GM18505 (cell line): ENCODE data around the gene PJA1.

ENCODE experiments used
- ATAC-seq: cut with Tn5 transposase; IDR thresholded peaks from one replicate; pipeline ENCODE4 v1.9.1; 2021; ENCODE audit not compliant: unreplicated experiment
- POLR2A ChIP-seq: IDR thresholded peaks from 4 replicates; pipeline ENCODE4 v1.6.1; 2011; ENCODE audit warnings: borderline replicate concordance; ENCODE audit not compliant: insufficient read depth, insufficient read length; ENCODE audit errors: extremely low read depth

Gene PJA1, protein sequence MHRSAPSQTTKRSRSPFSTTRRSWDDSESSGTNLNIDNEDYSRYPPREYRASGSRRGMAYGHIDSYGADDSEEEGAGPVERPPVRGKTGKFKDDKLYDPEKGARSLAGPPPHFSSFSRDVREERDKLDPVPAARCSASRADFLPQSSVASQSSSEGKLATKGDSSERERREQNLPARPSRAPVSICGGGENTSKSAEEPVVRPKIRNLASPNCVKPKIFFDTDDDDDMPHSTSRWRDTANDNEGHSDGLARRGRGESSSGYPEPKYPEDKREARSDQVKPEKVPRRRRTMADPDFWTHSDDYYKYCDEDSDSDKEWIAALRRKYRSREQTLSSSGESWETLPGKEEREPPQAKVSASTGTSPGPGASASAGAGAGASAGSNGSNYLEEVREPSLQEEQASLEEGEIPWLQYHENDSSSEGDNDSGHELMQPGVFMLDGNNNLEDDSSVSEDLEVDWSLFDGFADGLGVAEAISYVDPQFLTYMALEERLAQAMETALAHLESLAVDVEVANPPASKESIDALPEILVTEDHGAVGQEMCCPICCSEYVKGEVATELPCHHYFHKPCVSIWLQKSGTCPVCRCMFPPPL

DNA sequence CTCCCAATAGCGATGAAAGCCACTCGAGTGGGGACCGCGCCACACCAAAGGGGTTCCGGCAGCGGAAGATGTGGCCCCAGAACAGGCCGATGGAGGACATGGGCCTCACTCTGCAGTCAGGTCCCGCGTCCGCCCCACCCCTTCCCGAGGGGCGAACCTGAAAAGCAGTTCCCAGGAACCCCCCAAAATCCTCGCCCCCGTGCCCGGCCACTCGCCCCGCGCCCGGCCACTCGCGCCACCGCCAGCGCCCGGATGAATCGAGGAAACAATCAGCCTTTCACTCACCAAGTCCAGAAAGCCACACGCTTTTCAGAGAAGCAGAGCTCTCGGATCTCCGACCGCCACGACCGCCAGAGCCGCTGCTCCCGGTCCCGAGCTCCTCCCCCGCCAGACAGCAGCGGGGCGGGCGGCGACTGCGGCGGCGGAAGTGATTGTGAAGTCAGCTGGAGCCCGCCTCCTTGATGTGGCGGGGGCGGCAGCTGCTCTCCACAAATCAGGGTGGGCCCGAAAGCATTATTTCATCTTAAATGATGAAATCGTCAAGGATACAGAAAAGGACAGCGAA, at the start of gene PJA1:
Gene PJA1 (minus strand): TSS at position 367 of the 565 bp plus-strand sequence. CDS start 2,380 bp downstream, outside the sequence.
- TF ChIP-seq POLR2A: peak; percentile 49
- ATAC-seq: peak; percentile 92

DNA sequence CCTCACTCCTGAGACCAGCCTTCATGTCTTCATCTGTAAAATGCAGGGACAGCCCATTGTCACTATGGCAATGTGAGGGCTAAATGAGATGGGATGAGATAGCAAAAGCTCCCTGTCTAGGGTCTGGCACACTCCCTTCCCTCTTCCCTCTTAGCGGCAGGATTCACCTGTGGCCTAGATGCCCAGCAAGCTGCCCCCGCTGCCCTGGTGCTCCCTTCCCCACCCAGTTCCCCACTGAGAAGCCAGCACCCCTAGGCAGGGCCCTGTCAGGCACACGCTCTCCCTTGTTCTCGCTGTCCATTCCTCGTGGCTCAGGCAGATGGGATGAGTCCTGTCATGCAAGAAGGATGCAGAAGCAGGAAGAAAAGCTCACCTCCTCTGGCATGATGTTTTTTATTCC, 49.2 kb upstream of the PJA1 start:
- no peak for ATAC-seq
- no peak for TF ChIP-seq POLR2A

DNA sequence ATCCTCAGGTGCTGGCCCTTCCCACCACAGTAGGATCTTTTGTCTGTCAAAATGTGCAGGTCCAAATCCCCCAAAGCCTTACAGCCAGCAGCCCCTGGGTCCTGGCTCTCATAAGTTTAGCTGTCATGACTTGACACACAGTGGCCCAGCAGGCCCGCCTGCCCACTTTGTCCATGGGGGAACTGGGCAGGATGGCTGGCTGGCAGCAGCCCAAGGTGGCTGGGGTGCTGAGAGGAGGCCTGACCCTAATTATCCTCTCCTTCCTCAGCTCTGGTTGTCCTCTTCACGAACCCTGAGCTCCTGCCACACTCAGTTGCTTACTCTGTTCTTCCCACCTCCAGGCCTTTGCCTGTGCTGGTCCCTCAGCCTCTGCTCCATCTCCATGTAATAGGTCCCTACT, 46.4 kb upstream of the PJA1 start:
- TF ChIP-seq POLR2A: no peak
- no peak for ATAC-seq

DNA sequence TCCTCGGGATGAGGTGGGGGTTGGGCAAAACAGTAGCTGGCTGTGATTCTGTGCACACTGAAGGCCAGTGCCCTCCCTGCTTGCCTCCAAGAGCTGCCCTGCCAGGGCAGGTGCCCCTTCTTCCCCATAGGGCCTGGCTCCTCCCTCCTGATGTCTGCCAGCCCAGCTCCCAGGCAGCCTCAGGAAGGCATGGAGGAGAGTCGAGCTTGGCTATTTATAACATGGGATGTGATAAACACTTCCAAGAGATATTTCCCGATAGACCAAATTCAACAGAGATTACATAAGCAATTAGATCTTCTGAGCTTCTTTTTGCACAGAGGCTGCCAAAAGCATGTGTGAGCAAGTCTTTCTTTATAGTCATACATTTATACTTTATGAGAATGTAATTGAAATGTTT, 45.3 kb upstream of the PJA1 start:
- TF ChIP-seq POLR2A: no peak
- ATAC-seq: no peak

DNA sequence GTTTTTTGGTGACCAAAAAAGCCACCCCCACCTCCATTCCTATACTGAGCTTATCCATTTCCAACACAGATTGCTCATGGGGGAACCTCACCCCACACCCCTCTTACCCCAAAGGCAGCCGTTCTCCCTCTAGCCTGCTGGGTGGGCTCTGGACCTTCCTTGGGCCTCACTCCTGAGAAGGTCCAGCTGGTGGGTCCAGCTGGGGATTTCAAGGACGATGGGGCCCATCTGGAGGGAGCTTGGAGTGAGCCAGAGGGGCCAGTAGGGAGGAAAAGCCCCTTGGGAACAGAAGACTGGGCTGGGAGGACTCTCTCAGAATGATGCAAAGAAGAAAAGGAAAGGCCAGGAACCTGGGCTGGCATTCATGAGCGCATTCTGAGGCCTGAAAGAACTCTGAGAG, 42.0 kb upstream of the PJA1 start:
- ATAC-seq: no peak
- no peak for TF ChIP-seq POLR2A

DNA sequence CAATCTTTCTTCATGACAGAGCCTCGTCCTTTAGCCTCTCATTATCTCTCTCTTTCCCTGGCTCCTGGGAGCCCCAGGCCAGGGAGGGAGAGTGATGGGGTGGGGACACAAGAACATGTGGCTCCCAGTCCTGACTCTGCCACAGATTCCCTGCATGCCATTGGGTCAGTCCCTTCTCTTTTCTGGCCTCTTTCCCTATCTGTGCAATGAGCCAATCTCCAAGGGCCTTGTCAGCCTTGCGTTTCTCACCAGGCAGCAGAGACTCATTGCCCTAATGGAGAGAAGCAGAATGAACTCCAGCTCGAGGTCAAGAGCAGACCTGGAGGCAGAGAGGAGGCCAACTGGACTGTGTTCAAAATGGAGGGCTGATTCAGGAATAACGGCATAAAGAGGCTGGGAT, 38.4 kb upstream of the PJA1 start:
- no peak for TF ChIP-seq POLR2A
- ATAC-seq: no peak

DNA sequence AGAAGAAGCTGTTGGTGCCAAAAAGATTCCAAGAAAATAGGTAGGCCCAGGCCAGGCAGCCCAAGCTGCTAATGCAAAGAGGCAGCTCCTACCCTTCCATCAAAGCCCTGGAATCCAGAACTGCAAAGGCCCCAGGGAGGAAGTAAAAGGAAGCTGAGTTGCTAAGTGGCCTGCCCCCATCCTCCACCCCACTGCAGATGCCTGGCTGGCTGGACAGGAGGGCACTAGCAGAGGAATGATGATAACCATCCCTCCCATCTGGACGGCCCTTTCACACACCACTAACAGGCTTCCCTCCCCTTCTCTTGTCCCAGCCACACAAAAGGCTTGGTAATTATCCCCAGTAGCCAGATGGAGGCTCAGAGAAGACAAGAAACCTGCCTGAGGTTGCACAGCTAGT, 32.4 kb upstream of the PJA1 start:
- TF ChIP-seq POLR2A: no peak
- no peak for ATAC-seq

DNA sequence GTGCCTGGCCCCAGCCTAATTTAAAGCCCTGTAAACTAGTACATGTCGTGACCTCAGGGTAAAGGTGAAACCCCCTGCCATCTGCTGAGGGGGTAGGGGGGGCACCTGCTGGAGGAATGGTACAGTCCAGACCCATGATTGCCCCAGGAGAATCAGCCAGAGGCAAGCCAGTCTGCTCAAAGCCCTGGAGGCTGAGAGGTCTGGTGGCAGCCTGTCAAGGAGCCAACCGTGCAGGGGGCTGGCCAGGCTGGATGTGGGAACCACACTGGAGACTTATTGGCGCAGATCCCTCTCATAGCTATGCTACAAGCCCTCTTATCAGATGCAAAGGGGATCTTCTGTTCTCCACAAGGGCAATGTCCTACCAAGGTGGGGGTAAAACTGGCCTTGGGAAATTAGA, 31.4 kb upstream of the PJA1 start:
- TF ChIP-seq POLR2A: no peak
- no peak for ATAC-seq

DNA sequence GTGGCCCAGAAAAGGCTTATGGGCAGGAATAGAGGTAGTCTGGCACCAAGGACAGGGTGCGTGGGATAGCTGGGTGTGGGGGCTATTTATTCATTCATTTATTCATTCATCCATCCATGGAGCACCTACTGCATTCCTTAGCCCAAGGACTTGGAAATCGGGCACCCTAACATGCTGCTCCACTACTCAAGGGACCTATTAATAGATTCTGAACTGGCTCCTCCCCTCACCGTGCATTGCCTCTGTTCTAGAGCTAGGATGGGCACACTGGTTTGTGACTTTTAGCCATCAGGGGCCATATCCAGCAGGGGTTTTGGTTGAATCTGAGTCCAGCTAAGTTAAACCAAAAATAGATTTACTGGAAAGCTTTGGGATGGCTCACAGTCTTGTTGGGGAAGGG, 30.6 kb upstream of the PJA1 start:
- no peak for ATAC-seq
- no peak for TF ChIP-seq POLR2A

DNA sequence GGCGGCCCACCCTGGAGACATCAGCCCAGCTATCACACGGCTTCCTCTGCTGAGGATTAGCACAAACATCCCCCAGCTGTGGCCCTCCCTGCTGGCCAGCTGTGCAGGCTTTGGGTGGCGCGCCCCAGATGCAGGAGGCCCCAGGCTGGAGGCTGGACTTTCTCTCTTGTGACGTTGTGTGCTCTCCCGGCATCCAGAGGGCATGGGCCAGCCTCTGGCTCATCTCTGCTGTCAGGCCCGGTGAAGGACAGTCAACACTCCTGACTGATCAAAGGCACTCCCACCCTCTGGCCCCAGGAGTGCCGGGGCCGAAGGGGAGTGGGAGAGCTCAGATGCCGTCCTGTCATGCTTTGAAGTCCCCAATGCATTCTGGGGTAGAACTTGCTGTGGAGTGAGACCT, 29.9 kb upstream of the PJA1 start:
- no peak for ATAC-seq
- no peak for TF ChIP-seq POLR2A

DNA sequence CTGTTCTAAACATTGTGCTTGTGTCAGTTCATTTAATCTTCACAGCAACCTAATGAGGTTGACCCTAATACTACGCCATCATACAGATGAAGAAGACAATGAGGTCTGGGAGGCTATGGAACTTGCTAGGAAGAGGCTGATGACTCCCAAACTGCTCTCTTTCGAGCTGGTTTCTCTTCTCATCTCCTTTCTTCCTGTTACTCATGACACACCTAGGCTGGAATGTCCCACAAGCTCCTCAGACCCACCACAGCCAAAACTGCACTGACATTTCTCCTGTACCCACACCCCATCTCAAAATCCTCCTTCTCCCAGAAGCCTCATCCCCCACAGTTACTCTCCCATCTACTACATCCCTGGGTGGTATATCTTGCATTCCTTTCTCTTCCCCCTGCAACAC, 27.4 kb upstream of the PJA1 start:
- ATAC-seq: no peak
- no peak for TF ChIP-seq POLR2A

DNA sequence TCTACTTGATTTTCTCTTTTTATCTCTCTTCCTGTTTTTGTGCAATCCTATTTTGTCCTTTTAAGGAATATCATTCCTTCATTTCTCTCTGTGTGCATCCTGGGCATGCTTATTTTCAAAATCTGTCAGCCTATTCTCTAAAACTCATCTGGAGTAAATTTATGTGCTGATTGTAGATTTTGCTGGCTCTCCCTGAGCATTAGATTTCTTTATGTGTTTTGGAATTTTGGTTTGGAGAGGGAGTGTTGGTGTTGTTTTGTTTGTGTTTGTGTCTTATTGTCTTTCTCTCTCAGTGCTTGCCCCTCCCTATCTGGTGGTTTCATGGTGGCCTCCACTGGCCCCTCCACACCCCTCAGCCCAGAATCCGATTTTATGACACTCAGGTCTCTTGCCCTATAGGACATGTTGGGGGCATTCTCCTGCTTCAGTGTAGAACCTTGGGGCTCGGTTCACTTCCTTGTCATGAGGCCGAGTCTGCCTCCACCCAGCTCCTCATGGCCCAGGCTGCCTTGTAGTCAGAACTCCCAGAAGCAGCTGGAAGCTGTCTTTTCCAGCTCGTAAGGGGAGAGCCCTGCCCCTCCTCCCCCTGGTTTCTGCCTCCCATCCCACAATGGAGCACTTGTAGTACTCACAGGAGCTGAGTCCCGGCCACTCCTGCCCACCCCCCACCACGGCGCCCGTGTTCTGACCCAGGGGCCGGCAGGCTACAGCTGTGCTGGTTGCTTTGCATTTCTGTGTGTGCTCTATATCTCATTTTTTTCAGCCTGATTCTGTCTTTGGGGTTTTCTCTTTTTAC, 24.5 kb upstream of the PJA1 start:
- no peak for TF ChIP-seq POLR2A
- ATAC-seq: no peak

DNA sequence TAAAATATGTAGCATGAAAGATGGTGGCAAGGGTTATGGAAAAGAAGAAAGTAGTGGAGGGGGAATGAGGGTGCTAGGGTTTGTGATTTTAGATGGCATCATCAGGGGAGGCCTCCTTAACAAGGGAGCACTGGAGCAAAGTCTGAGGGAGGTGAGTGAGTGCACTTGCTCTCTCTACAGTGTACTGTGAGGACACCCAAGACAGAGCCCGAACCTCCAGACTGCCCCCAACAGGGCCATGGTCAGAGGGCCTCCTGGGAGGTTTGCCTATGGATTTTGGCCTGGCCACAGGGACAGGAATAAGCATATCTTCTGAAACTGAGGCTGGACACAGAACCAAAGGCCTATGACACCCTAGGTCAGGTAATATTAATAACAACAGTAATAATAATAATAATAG, 21.4 kb upstream of the PJA1 start:
- no peak for TF ChIP-seq POLR2A
- no peak for ATAC-seq

DNA sequence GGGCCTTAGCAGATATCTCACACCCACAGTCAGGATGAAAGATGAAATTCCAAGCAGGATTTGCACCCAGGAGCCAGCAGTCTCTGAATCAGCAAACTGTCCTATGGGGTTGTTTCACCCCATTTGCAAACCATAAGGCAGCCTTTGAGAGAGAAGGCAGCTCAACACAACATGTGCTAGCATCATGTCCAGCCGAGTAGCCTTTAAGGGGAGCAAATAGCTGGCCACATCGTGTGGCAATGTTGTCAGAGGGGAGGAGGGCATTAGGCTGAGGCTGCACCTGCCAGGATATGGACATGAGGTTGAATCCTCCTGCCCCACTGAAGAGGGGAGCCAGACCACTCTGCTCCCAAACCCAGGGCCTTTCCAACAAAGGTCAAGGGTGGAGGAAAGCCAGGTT, 20.6 kb upstream of the PJA1 start:
- no peak for ATAC-seq
- no peak for TF ChIP-seq POLR2A

DNA sequence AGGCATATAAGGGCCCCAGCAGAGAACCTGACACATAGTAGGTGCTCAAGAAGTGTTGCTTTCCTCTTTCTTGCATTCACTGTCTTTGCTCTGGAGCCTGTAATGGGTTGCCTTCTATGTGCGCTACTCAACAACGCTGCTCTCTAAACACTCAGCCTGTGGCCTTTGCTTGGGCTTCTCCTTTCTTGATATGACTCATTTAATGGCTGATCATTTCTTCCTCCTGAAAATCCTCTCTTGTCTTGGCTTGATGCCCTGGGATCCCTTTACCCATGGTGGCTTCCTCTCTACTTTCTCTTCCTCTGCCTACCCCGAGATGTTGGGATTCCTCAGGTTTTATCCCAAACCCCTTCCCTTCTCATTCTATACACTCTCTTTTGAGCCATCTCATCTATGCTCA, 19.9 kb upstream of the PJA1 start:
- no peak for TF ChIP-seq POLR2A
- ATAC-seq: no peak
